GDM1 (cell line): ENCODE measurements around the gene ZNF592.
A peak's percentile ranks its signal among the peaks of the same experiment; 100 is the strongest.
"Not testable (repeated sequence)": the region's sequence is repeated elsewhere in the genome, so short reads cannot be mapped to it uniquely, and the experiment has no call there.

Experiments
- DNase-seq: peaks from one replicate; lab custom pipeline; 2025; lab: John Stamatoyannopoulos, UW

ZNF592 gene, protein sequence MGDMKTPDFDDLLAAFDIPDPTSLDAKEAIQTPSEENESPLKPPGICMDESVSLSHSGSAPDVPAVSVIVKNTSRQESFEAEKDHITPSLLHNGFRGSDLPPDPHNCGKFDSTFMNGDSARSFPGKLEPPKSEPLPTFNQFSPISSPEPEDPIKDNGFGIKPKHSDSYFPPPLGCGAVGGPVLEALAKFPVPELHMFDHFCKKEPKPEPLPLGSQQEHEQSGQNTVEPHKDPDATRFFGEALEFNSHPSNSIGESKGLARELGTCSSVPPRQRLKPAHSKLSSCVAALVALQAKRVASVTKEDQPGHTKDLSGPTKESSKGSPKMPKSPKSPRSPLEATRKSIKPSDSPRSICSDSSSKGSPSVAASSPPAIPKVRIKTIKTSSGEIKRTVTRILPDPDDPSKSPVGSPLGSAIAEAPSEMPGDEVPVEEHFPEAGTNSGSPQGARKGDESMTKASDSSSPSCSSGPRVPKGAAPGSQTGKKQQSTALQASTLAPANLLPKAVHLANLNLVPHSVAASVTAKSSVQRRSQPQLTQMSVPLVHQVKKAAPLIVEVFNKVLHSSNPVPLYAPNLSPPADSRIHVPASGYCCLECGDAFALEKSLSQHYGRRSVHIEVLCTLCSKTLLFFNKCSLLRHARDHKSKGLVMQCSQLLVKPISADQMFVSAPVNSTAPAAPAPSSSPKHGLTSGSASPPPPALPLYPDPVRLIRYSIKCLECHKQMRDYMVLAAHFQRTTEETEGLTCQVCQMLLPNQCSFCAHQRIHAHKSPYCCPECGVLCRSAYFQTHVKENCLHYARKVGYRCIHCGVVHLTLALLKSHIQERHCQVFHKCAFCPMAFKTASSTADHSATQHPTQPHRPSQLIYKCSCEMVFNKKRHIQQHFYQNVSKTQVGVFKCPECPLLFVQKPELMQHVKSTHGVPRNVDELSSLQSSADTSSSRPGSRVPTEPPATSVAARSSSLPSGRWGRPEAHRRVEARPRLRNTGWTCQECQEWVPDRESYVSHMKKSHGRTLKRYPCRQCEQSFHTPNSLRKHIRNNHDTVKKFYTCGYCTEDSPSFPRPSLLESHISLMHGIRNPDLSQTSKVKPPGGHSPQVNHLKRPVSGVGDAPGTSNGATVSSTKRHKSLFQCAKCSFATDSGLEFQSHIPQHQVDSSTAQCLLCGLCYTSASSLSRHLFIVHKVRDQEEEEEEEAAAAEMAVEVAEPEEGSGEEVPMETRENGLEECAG (N-terminal part only)

DNA sequence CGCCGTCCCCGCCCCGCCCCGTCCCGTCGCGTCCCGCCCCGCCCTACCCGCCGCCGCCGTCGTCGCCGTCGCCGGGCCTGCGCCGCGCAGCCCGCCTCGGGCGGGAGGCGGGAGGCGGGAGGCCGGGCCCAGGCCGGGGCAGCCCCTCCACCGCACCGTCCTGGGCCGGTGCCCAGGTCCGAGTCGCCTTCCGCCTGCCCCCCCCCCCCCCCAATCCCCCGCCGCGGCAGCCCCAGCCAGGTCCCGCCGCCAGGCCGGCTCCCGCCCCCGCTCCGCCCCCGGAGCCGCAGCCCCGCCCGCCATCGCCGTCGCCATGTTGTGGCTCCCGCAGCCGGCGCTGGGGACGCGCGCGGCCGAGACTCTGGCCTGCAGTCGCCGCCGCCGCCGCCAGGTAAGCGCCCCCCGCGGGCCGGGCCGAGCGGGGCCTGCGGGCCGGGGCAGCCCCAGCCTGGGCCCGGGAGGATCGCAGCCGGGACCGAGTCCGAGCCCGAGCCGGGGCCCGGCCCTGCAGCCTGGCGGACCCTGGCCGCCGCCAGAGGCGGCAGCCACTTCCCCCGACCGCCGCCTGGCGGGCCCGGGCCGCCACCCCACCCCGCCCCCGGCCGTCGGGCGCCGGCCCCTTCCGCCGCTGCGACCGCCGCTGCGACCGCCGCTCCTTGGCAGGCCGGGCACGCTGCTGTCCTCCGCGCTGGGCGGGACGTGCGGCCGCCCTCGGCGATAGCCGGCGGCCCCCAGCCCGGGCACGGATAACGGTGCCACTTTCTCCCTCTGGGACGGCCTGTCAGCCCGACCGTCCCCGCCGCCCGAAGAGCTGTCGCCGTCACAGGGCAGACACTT, at the start of gene ZNF592:
ZNF592 (plus strand) TSS at position 319 of the 837 bp plus-strand sequence. CDS start 34,084 bp downstream, outside the sequence.
- peak; percentile 76 for DNase-seq

DNA sequence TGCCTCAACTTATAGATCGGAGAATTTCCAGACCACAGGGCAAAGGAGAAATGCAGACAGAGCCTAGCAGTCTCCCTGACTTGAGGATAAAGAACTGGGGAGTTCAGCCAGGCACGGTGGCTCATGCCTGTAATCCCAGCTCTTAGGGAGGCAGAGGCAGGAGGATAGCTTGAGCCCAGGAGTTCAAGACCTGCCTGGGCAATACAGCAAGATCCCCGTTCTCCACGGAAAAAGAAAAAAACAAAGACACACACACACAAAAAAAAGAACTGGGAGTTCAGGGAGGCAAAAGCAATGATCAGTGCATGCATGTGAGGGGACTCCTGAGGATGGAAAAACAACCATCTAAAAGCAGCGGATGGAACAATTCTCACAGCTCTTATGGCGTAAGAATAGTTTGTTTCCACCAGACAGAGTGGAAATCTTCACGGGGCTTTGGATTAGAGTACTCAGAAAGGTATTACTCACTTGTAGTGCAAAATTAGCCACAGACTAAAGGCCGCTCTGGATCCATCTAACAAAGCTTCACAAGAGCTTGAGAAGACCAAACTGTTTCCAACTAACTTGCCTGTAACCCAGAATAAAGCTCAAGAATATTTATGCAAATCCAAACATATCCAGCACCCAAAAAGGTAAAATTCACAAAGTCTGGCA, 48.7 kb upstream of the ZNF592 start:
- no peak for DNase-seq

DNA sequence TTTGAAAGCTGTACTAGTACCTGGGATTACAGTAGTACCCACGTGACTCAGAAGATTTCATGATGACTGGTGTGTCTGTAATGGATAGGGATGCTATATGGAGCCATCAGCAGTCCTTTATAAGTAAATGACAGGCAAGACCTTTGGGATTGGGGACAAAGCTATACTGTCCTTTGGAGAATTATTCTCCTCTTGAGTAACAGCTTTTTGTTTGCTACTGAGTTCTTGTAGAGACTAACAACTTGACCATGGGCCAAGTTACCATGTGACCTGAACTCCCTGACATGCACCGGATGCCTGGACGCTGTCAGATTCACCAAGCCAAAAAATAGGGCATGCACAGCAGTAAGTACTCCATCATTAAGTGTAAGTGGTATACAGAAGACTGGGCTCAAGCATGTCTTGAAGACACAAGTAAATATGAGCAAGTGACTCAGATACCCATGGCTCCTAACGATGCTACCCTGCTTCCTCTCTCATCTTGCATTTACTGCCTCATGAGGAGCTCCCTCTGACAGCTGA, 45.4 kb upstream of the ZNF592 start:
- no peak for DNase-seq

DNA sequence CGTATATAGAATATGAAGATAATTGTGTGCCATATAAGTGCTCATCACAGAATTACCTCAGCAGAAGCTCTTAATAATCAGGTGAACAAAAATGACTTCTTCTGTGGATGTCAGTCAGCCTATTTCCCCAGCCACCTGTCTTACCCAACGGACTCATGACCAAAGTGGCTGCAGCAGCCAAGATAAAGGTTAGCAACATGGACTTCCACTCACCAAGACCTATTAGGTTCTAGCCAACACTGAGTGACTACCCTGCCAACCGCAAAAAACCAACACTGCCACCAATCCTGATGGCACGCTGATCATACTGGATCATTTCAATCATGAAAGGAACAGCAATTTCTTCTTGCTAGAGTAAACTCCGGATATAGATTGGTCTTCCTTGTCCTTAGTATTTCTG, 44.6 kb upstream of the ZNF592 start:
- DNase-seq: no peak

DNA sequence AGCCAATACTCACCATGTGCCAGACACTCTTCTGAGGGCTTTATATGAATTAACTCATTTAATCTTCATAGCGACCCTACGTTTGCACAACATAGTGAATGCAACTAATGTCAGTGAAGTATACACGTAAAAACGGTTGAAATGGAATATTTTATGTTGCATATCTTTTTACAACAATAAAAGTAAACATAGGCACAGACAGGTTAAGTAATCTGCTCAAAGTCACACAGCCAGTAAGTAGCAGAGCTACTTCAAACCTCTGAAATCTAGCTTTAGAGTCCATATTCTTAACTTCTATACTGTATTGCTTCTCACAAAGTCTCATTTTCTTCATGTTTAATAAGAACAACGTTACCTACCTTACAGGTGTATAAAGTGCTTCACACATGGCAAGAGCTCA, 34.0 kb upstream of the ZNF592 start:
- DNase-seq: no peak

DNA sequence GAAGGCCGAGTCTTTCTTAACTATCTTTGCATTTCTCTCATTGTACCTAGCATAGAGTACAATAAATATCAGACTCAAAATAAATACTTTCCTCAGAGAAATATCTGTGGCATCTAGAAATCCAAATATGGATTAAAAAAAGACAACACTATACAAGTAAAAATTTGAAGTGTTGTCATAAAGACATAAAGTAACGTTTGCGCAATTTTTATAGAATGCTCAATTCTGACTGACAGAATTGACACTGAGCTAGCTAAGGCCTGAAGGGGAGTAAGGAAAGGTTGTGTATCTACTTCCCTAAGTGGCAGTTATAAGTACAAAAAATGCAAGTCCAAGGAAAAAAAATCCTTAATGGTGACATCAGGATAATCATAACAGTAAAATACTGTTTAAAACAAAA, 33.6 kb upstream of the ZNF592 start:
- no peak for DNase-seq

DNA sequence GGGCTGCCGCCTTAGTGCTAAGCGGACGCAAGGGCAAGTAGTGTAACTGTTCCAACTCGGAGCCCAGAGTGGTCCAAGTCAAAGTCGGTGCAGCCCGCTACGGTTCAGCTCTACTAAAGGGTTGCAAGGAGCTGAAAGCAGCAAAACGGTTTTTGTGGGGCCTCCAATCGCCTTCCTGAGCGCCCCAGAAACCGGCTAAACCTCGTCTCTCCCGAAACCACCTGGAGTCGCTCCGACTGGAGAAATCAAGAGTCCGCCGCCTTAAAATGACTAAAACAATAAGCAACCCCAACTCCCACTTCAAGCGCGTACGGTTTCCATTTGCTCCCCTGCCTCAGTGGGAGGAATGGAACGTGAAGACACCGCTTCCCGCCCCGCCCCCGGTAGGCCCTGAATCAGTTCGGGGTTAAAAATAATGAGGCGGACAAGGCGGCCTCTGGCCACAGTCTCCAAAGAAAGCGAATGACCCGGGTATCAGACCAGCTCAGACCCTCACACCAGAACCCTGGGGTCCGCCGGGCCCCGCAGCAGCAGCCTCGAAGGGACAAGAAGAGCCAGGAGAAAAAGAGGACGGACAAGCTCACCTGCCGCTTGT, 32.9 kb upstream of the ZNF592 start:
- DNase-seq: no peak

DNA sequence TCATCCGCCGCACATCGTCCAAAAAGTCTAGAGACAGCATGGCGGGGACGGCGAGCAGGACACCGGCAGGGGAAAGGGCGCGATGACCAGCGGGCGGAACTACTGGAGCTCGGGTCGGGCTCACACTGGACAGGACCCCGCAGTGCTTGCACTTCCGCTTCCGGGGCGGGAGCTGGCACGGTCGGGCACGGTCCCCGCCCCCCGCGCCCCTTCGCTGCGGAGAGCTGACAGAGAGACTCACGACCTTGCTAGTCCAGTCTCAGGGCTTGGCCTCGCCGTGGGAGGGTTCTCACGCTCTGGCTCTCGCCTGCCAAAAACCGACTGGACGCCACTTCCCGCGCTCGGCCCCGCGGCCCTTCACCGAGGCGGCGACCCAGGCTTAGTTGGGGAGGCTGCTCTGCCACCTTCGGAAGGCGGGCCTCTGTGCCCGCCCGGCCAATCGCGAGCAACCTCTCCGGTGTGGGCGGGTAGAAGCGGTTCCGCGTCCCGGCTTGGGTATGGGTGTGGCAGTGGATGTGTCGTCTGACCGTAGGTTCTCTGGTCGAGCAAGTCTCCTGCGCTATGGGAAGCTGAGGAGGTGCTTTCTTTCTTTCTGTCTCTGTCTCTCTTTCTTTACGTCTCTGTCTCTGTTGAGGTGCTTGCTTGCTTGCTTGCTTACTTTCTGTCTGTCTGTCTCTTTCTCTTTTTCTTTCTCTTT, 32.2 kb upstream of the ZNF592 start, which contains the start of gene SEC11A:
SEC11A (minus strand) TSS at position 104 of the 697 bp plus-strand sequence; CDS start at position 40, 64 bp downstream.
- DNase-seq: peak; percentile 85

DNA sequence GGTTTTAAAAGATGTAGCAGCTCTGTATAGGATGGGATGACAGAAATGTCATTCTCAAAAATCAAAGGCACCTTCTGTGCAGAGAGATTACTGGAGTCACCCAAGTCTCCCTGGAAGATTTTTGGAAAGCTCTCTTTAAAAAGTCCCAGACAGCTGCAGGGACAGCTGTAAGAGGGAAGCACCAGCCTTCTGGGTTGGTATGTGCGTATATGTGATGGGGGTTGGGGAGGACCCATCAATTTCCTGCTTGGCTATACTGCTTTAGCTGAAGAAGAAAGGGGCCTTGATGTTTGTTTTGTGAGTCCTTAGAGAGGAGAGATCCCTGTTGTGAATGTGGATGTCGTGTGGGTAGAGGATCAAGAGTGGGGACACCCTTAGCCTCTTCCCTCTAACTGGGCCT, 27.0 kb upstream of the ZNF592 start:
- no peak for DNase-seq

DNA sequence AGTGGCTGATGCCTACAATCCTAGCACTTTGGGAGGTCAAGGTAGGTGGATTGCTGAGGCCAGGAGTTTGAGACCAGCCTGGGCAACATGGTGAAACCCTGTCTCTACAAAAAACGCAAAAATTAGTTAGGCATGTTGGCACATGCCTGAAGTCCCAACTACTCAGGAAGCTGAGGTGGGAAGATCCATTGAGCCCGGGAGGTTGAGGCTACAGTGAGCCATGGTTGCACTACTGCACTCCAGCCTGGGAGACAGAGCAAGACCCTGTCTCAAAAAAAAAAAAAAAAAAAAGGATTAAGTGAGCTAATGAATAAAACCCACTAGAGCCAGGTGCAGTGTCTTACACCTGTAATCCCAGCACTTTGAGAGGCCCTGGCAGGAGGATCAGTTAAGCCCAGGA, 25.8 kb upstream of the ZNF592 start:
- DNase-seq: no peak

DNA sequence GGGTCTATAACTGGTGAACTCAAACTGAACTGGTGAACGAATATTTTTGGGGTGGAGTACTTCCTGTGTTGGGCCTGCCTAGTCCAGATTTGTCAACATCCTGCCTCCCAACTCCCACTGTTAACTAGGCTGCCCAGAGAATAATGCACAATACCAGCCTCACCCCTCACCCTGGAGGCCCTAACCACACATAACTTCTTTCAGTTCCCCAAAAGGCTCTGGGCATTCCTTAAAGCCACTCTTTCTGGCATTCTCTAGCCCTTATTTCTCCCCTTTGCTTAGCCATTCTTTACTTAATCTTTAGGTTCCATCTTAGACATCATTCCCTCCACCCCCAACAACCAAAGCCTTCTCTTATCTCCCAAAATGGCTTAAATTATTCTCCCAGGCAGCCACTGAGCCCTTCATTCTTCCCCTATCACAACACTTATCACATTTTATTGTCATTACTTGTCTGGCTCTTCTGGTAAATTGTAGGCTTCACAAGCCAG, 23.3 kb upstream of the ZNF592 start:
- DNase-seq: no peak

DNA sequence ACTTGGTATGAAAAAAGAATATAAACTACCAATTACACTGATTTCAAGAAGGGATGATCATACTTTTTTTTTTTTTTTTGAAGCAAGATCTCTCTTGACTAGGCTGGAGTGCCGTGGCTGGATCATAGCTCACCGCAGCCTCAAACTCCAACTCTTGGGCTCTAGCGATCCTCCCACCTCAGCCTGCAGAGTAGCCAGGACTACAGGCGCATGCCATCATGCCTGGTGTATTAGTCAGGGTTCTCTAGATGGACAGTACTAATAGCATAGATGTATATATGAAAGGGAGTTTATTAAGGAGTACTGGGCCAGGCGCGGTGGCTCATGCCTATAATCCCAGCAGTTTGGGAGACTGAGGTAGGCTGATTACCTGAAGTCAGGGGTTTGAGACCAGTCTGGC, 21.0 kb upstream of the ZNF592 start:
- no peak for DNase-seq

DNA sequence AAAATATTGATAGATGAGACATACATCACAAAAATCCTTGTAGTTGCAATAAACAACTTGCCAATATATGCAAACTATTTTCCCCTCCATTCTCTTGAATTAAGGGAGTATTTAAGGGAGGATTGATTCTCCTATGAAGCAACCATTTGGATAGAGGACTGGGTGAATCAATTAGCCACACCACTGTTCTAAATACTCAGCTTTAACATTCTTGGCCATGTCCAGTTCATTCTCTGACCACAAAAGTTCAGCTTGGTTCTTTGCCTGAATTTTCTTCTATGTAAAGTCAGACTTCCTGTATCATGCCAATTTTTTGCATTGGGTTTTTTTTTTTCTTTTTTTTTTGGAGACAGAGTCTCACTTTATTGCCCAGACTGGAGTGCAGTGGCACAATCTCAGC, 16.6 kb upstream of the ZNF592 start:
- no peak for DNase-seq

DNA sequence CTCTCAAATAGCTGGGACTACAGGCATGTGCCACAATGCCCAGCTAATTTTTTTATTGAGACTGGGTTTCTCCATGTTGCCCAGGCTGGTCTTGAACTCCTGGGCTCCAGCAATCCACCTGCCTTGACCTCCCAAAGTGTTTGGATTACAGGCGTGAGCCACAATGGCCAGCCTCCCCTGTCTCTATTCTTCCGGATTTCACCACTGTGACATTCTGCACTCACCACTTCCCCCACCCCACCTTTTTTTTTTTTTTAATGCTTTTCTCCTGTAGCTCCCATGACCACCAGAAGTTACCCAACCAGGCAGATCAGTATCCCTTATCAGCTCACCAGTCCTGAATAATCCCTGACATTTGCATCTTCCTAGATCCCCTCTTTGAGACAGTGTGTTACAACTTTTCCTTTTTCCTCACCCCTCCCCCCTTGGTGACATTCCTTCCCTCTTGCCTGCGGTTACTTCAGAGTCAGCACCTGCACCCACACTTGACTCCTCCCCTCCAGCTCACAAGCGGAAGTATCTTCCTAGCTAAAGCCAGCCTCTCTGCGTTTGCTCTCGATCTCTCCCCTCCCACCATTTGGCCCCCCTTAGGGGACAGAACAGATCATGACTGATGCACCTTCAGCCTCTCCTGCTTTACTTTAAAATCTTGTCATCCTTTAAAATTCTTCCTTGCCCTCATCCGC, 13.5 kb upstream of the ZNF592 start:
- peak; percentile 68 for DNase-seq

DNA sequence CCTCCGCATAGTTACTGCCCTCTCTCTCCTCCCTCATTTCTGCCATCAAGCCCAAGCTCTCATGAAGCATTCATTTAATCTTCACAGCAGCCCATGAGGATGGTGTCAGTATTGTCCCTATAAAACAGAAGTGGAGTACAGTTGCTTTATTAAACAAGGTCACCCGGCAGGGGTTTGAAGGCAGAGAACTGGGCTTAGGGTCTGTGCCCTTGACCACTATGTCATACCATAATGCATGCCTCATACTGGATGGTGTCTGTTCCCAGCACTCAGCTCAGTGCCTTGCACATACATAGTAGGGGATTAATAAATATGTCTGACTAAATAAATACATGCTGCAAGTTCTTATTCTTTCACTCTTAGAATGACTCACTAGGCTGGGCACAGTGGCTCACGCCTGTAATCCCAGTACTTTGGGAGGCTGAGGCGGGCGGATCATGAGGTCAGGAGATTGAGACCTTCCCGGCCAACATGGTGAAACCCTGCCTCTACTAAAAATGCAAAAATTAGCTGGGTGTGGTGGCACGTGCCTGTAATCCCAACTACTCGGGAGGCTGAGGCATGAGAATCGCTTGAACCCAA, 12.8 kb upstream of the ZNF592 start:
- DNase-seq: not testable (repeated sequence)

DNA sequence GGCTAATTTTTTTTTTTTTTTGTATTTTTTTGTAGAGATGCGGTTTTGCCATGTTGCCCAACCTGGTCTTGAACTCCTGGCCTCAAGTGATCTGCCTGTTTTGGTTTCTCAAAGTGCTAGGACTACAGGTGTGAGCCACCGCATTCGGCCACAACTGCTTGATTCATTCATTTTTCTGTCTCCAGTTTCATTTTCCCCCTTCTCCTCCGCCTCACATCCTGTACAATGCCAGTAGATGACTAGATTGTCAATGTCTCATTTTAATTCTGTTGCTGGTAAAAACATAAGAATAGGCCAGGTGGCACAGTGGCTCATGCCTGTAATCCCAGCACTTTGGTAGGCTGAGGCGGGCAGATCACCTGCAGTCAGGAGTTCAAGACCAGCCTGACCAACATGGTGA, 12.0 kb upstream of the ZNF592 start:
- no peak for DNase-seq

DNA sequence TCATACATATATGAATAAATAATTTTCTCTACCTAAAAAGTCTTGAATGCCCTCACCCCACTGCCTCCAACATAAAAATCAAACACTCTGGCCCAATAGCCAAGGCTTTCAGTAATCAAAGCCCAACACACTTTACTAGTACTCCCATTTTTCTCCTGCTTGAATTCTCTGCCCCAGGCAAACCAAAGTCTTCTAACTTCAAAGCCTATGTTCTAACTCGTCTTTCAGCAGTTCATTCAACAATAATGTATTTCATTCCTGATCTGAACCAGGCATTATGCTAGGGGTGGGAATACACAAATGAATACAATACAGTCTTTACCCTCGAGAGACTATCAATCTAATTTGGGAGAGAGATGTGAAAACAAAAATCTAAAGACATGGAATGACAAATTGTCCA, 11.4 kb upstream of the ZNF592 start:
- no peak for DNase-seq

DNA sequence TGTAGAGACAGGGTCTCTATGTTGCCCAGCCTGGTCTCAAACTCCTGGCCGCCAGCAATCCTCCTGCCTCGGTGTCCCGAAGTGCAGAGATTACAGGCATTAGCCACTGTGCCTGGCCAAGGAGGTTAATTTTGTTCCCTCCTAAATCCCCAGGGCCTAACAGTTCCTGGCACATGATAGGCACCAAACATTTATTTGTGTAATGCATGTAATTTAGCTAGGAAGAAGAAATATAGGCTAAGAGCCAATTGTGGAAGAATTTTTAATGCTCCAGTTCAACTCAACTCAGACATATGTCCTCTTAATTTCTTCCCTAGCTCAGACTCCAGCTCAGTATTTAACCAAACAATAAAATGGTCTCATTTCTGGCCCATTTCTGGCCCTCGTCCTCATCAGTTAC, 7.7 kb upstream of the ZNF592 start:
- DNase-seq: no peak
